ENCODE data around the gene ABL2. TPM values are rescaled to one million over a fixed set of nuclear protein-coding genes. Genes with fewer than 3 reads are reported as not detected.

ABL2 gene
- total and polyA plus RNA-seq, 12 donors = 2.5 to 14.4 (median 10.9) TPM

GRCh38 chr1:179083533-179083932 is 145.9 kb downstream of the ABL2 start:
- H3K36me3 ChIP-seq = peaks cover 0 to 40% (median 8%) of the 10 kb centered on the region in 9 donors
- no peak overlapping the region for H3K27ac ChIP-seq
- TF ChIP-seq CTCF (IDR thresholded peaks at IDR 0.05) = no peak
- DNase-seq (no peak), ATAC-seq (no peak)
- intact Hi-C loops (cut with DNase I) = loop anchor here in 6 of 10 donors (2.0 to 10.0 kb wide), 5 partner anchors 109 to 285 kb away; partner anchors contain the start of genes SOAT1 (in 5 of the 6) and AXDND1 (in 2 of the 6)
- peak overlapping the region in 1 of 10 donors; percentile 99 for H3K4me3 ChIP-seq
- H3K4me1 ChIP-seq = peaks cover 3 to 36% (median 17%) of the 10 kb centered on the region in 9 donors
- H3K9me3 ChIP-seq = no peaks in the 10 kb centered on the region
- 87 to 97% methylated on average over 8 of the region's 8 CpGs for WGBS, 2 donors
- H3K27me3 ChIP-seq = no peaks in the 10 kb centered on the region

- Histone ChIP-seq H3K27me3 (no peaks in the 10 kb centered on the region), H3K4me1 (peaks cover 3 to 36% (median 17%) of the 10 kb centered on the region in 9 donors), H3K27ac (peak overlapping the region in 9 of 10 donors; percentile 87 to 95 (median 92)), H3K9me3 (no peaks in the 10 kb centered on the region), H3K36me3 (peaks cover 0 to 34% (median 4%) of the 10 kb centered on the region in 9 donors), H3K4me3 (peak overlapping the region; percentile 80 to 99 (median 94))
- intact Hi-C loops (cut with DNase I) = loop anchor here in 6 of 10 donors (2.0 to 10.0 kb wide), 5 partner anchors 109 to 286 kb away; partner anchors contain the start of genes SOAT1 (in 5 of the 6) and AXDND1 (in 2 of the 6)
- no peak for ATAC-seq
- DNase-seq = no peak
- 29 to 40% methylated on average over 3 of the region's 3 CpGs for WGBS, 2 donors
- no peak for TF ChIP-seq CTCF (IDR thresholded peaks at IDR 0.05)
Observed at GRCh38 chr1:179082999-179083335, 146.5 kb downstream of the ABL2 start.

GRCh38 chr1:179082333-179082998 is 147.0 kb downstream of the ABL2 start:
- no peak for TF ChIP-seq CTCF (IDR thresholded peaks at IDR 0.05)
- H3K27ac ChIP-seq = peak overlapping the region; percentile 75 to 95 (median 92)
- peaks cover 3 to 31% (median 17%) of the 10 kb centered on the region in 9 donors for H3K4me1 ChIP-seq
- DNase-seq = peak; percentile 32 to 39
- H3K9me3 ChIP-seq = no peaks in the 10 kb centered on the region
- H3K4me3 ChIP-seq = peak overlapping the region; percentile 80 to 99 (median 94)
- peak; percentile 23 to 72 (median 41) for ATAC-seq
- 0 to 1% methylated on average over 36 to 52 of the region's 52 CpGs for WGBS, 2 donors
- peaks cover 0 to 30% (median 4%) of the 10 kb centered on the region in 9 donors for H3K36me3 ChIP-seq
- intact Hi-C loops (cut with DNase I) = loop anchor here in 6 of 10 donors (2.0 to 10.0 kb wide), 5 partner anchors 110 to 286 kb away; partner anchors contain the start of genes SOAT1 (in 5 of the 6) and AXDND1 (in 2 of the 6)
- H3K27me3 ChIP-seq = no peaks in the 10 kb centered on the region

GRCh38 chr1:179081687-179082332 is 147.7 kb downstream of the ABL2 start, which contains the start of gene TOR3A:
TSS of gene TOR3A (plus strand) at chr1:179082070. CDS start at chr1:179082129, 59 bp downstream.
- DNase-seq (peak; percentile 92 to 93), ATAC-seq (peak; percentile 97 to 99 (median 98))
- Histone ChIP-seq H3K27ac (peak within 1 kb of the TSS; percentile 75 to 95 (median 92)), H3K36me3 (peaks cover 0 to 24% (median 4%) of the 10 kb centered on the region in 9 donors), H3K4me1 (peaks cover 3 to 28% (median 17%) of the 10 kb centered on the region in 9 donors), H3K9me3 (no peaks in the 10 kb centered on the region), H3K4me3 (peak within 1 kb of the TSS; percentile 80 to 99 (median 94)), H3K27me3 (no peaks in the 10 kb centered on the region)
- WGBS, 2 donors = 0% methylated on average over 48 to 51 of the region's 51 CpGs
- intact Hi-C loops (cut with DNase I) = loop anchor here in 9 of 10 donors (1.0 to 10.0 kb wide), 9 partner anchors 110 to 289 kb away; partner anchors contain the start of genes SOAT1 (in 5 of the 9) and AXDND1 (in 3 of the 9)
- no peak for TF ChIP-seq CTCF (IDR thresholded peaks at IDR 0.05)

Data from heart right ventricle (tissue), 16 donors.